H9 (cell line): Measurements from ENCODE around the gene DGKB. TPM values are rescaled to one million over a fixed set of nuclear protein-coding genes. Genes with fewer than 3 reads are reported as not detected.

Source experiments
- DNase-seq: peaks from one replicate; pipeline ENCODE4 v3.0.0-alpha.2; 2017
- H2AFZ ChIP-seq: one replicate; pipeline ENCODE4 v1.6.1; 2013; ENCODE audit warnings: mild to moderate bottlenecking, low read length, control low read depth, moderate library complexity
- H2AK5ac ChIP-seq: 2 replicates; pipeline ENCODE4 v1.6.1; 2013; ENCODE audit warnings: low read length, control low read depth, mixed read lengths; ENCODE audit not compliant: insufficient read length
- H2BK120ac ChIP-seq: one replicate; pipeline ENCODE4 v1.6.1; 2013; ENCODE audit warnings: low read depth, mild to moderate bottlenecking, low read length, control low read depth, inconsistent platforms; ENCODE audit not compliant: poor library complexity, severe bottlenecking
- H2BK12ac ChIP-seq: 2 replicates; pipeline ENCODE4 v1.6.1; 2013; ENCODE audit warnings: low read length, control low read depth, mixed read lengths, low read depth; ENCODE audit not compliant: insufficient read length
- H2BK15ac ChIP-seq: 2 replicates; pipeline ENCODE4 v1.6.1; 2013; ENCODE audit warnings: low read depth, low read length, control low read depth
- H2BK20ac ChIP-seq: one replicate; pipeline ENCODE4 v1.6.1; 2013; ENCODE audit warnings: low read depth, mild to moderate bottlenecking, low read length, control low read depth, inconsistent platforms; ENCODE audit not compliant: poor library complexity, severe bottlenecking
- H2BK5ac ChIP-seq: 2 replicates; pipeline ENCODE4 v1.6.1; 2013; ENCODE audit warnings: low read length, control low read depth, mixed read lengths; ENCODE audit not compliant: insufficient read length
- H3K14ac ChIP-seq: 2 replicates; pipeline ENCODE4 v1.6.1; 2013; ENCODE audit warnings: low read length, control low read depth; ENCODE audit not compliant: insufficient read depth
- H3K18ac ChIP-seq: 2 replicates; pipeline ENCODE4 v1.6.1; 2013; ENCODE audit warnings: low read depth, mild to moderate bottlenecking, mixed read lengths, low read length, control low read depth; ENCODE audit not compliant: insufficient read length
- H3K23ac ChIP-seq: 2 replicates; pipeline ENCODE4 v1.6.1; 2013; ENCODE audit warnings: low read length, control low read depth, mixed read lengths, low read depth; ENCODE audit not compliant: insufficient read length
- H3K23me2 ChIP-seq: 2 replicates; pipeline ENCODE4 v1.6.1; 2013; ENCODE audit warnings: low read depth, mild to moderate bottlenecking, mixed read lengths, low read length, control low read depth; ENCODE audit not compliant: insufficient read length, poor library complexity, severe bottlenecking
- H3K27ac ChIP-seq: 2 replicates; pipeline ENCODE4 v1.5.1; 2013; ENCODE audit warnings: low read length, control low read depth, mixed read lengths, low read depth; ENCODE audit not compliant: insufficient read length
- H3K27me3 ChIP-seq: 2 replicates; pipeline ENCODE4 v1.6.1; 2013; ENCODE audit warnings: low read length, control low read depth, inconsistent platforms; ENCODE audit not compliant: insufficient read depth
- H3K4ac ChIP-seq: 2 replicates; pipeline ENCODE4 v1.6.1; 2013; ENCODE audit warnings: low read depth, mild to moderate bottlenecking, control low read depth, inconsistent platforms, low read length, moderate library complexity
- H3K4me1 ChIP-seq: 2 replicates; pipeline ENCODE4 v1.6.1; 2013; ENCODE audit warnings: low read length, control low read depth, inconsistent platforms; ENCODE audit not compliant: insufficient read depth
- H3K4me2 ChIP-seq: 2 replicates; pipeline ENCODE4 v1.6.1; 2013; ENCODE audit warnings: low read length, control low read depth, mixed read lengths; ENCODE audit not compliant: insufficient read length, insufficient read depth
- H3K56ac ChIP-seq: 2 replicates; pipeline ENCODE4 v1.6.1; 2013; ENCODE audit warnings: low read depth, mild to moderate bottlenecking, mixed read lengths, low read length, control low read depth; ENCODE audit not compliant: insufficient read length
- H3K79me1 ChIP-seq: 2 replicates; pipeline ENCODE4 v1.6.1; 2013; ENCODE audit warnings: low read depth, mild to moderate bottlenecking, moderate library complexity, low read length, control low read depth, inconsistent platforms; ENCODE audit not compliant: insufficient read depth, poor library complexity, severe bottlenecking
- H3K79me2 ChIP-seq: 2 replicates; pipeline ENCODE4 v1.6.1; 2013; ENCODE audit warnings: low read length, control low read depth, inconsistent platforms; ENCODE audit not compliant: insufficient read depth
- H3K9ac ChIP-seq: 2 replicates; pipeline ENCODE4 v1.6.1; 2013; ENCODE audit warnings: low read length, control low read depth, mixed read lengths; ENCODE audit not compliant: insufficient read length; ENCODE audit errors: extremely low read depth
- H3K9me3 ChIP-seq: one replicate; pipeline ENCODE4 v1.6.1; 2013; ENCODE audit warnings: low read depth, low read length, inconsistent platforms; ENCODE audit not compliant: control insufficient read depth
- H3T11ph ChIP-seq: one replicate; pipeline ENCODE4 v1.6.1; 2013; ENCODE audit warnings: mild to moderate bottlenecking, low read length, control low read depth, inconsistent platforms
- H4K20me1 ChIP-seq: one replicate; pipeline ENCODE4 v1.6.1; 2013; ENCODE audit not compliant: control insufficient read depth, insufficient read length, insufficient read depth
- H4K5ac ChIP-seq: 2 replicates; pipeline ENCODE4 v1.6.1; 2013; ENCODE audit warnings: low read depth, mild to moderate bottlenecking, mixed read lengths, low read length, control low read depth; ENCODE audit not compliant: insufficient read length
- H4K8ac ChIP-seq: replicated peaks from 2 replicates; pipeline ENCODE4 v1.6.1; 2013; ENCODE audit warnings: low read length, control low read depth, mixed read lengths, low read depth; ENCODE audit not compliant: insufficient read length
- H4K91ac ChIP-seq: 2 replicates; pipeline ENCODE4 v1.6.1; 2013; ENCODE audit warnings: low read depth, mild to moderate bottlenecking, moderate library complexity, mixed read lengths, low read length, control low read depth; ENCODE audit not compliant: insufficient read length
- H3K27ac Mint-ChIP-seq, 3 experiments: 2 replicates in 2 of 3; 3 replicates in 1 of 3; pipeline ENCODE4 v1.8.0; 2020 to 2021; ENCODE audit warnings: mixed read lengths in 3 of 3, mild to moderate bottlenecking in 1 of 3, moderate library complexity in 1 of 3
- H3K27me3 Mint-ChIP-seq: 2 replicates; pipeline ENCODE4 v1.8.0; 2021; ENCODE audit warnings: low read depth, mild to moderate bottlenecking, moderate library complexity, mixed read lengths
- H3K36me3 Mint-ChIP-seq, 3 experiments: 2 replicates in 2 of 3; 3 replicates in 1 of 3; pipeline ENCODE4 v1.8.0; 2020 to 2021; ENCODE audit warnings: low read depth in 3 of 3, mixed read lengths in 3 of 3; ENCODE audit not compliant: insufficient read depth in 1 of 3
- H3K4me1 Mint-ChIP-seq, 2 experiments: 2 replicates each; pipeline ENCODE4 v1.8.0; 2020; ENCODE audit warnings: mixed read lengths in 2 of 2
- H3K4me3 Mint-ChIP-seq, 2 experiments: 2 replicates in 1 of 2; 3 replicates in 1 of 2; pipeline ENCODE4 v1.8.0; 2020 to 2021; ENCODE audit warnings: mild to moderate bottlenecking in 2 of 2, mixed read lengths in 2 of 2, moderate library complexity in 1 of 2
- H3K9me3 Mint-ChIP-seq, 2 experiments: 2 replicates in 1 of 2; 3 replicates in 1 of 2; pipeline ENCODE4 v1.8.0; 2020; ENCODE audit warnings: mild to moderate bottlenecking in 2 of 2, mixed read lengths in 2 of 2, moderate library complexity in 1 of 2
- total RNA-seq: library from RNA; stranded (reverse); gene quantifications from 2 replicates; pipeline ENCODE4 v1.2.1, GENCODE V29; 2021
- TF ChIP-seq, protein P1 (sequence below): fragments of 200-600 bp; sonication (generic); conservative IDR thresholded peaks from 3 replicates; pipeline ENCODE4 v1.8.0; 2021; ENCODE audit warnings: antibody characterized with exemption, mild to moderate bottlenecking

Gene DGKB
- total RNA-seq, 1 experiment from 2014 or later, result 0.26 TPM

DNA sequence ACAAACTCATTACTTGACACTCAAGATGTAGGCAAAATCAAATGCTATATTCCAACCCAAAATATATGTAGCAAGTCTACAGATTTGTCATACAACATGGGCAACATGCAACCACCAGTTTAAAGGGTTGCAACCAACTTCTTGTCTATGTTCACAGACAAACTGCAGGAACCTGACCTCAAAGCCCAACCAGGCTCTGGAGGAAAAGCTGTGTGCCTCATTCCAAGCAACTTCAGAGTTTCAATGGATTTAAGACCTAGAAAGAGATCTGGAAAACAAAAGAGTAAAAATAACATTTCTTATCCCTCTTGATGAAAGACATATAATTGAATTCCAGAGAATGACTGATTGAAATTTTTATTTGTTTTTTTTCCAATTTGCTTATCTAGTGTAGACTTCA lies 612.6 kb downstream of the DGKB start:
- H3K4me1 ChIP-seq, result no peaks in the 10 kb centered on the region; the same call in 1 of the 2 replicates
- H3K4me2 ChIP-seq, result no peak overlapping the region
- no peaks in the 10 kb centered on the region for H3K79me1 ChIP-seq
- no peak overlapping the region for H2BK12ac ChIP-seq
- no peak overlapping the region for H2BK5ac ChIP-seq
- no peak overlapping the region for H4K8ac ChIP-seq
- no peak overlapping the region for H4K5ac ChIP-seq
- Mint-ChIP-seq H3K36me3 (no peaks in the 10 kb centered on the region), H3K27ac (no peak overlapping the region; a peak in 1 of 7 replicates), H3K4me3 (no peak overlapping the region), H3K27me3 (no peaks in the 10 kb centered on the region), H3K9me3 (no peaks in the 10 kb centered on the region), H3K4me1 (peaks cover 4 to 6% of the 10 kb centered on the region in 2 experiments)
- no peak overlapping the region for H2AFZ ChIP-seq
- TF ChIP-seq, protein P1, sequence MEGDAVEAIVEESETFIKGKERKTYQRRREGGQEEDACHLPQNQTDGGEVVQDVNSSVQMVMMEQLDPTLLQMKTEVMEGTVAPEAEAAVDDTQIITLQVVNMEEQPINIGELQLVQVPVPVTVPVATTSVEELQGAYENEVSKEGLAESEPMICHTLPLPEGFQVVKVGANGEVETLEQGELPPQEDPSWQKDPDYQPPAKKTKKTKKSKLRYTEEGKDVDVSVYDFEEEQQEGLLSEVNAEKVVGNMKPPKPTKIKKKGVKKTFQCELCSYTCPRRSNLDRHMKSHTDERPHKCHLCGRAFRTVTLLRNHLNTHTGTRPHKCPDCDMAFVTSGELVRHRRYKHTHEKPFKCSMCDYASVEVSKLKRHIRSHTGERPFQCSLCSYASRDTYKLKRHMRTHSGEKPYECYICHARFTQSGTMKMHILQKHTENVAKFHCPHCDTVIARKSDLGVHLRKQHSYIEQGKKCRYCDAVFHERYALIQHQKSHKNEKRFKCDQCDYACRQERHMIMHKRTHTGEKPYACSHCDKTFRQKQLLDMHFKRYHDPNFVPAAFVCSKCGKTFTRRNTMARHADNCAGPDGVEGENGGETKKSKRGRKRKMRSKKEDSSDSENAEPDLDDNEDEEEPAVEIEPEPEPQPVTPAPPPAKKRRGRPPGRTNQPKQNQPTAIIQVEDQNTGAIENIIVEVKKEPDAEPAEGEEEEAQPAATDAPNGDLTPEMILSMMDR, result no peak
- no peaks in the 10 kb centered on the region for H3K23me2 ChIP-seq
- H3K9me3 ChIP-seq, result no peaks in the 10 kb centered on the region
- no peak overlapping the region for H2BK20ac ChIP-seq
- H4K20me1 ChIP-seq, result no peaks in the 10 kb centered on the region
- no peak overlapping the region for H2AK5ac ChIP-seq
- no peaks in the 10 kb centered on the region for H3K79me2 ChIP-seq
- H3K27ac ChIP-seq, result no peak overlapping the region
- no peak overlapping the region for H3K9ac ChIP-seq
- no peak overlapping the region for H3T11ph ChIP-seq
- H3K14ac ChIP-seq, result no peak overlapping the region
- H3K23ac ChIP-seq, result no peak overlapping the region
- no peak overlapping the region for H2BK120ac ChIP-seq
- H3K18ac ChIP-seq, result no peak overlapping the region
- DNase-seq, result no peak
- H3K27me3 ChIP-seq, result no peaks in the 10 kb centered on the region
- H2BK15ac ChIP-seq, result no peak overlapping the region
- H3K4ac ChIP-seq, result no peak overlapping the region
- H4K91ac ChIP-seq, result no peak overlapping the region
- H3K56ac ChIP-seq, result no peak overlapping the region
